GM12875 (cell line): ENCODE data around the gene CWC15.
"Not testable (repeated sequence)": the region's sequence is repeated elsewhere in the genome, so short reads cannot be mapped to it uniquely, and the experiment has no call there.

Experiments used
- H3K4me3 ChIP-seq: one replicate; pipeline ENCODE4 v1.5.1; 2011; ENCODE audit warnings: low read depth, low read length, control low read depth
- CTCF ChIP-seq: IDR thresholded peaks from 2 replicates; pipeline ENCODE4 v1.5.1; 2011; ENCODE audit warnings: low read depth, mild to moderate bottlenecking, control low read depth, inconsistent platforms, low read length, moderate library complexity, borderline replicate concordance; ENCODE audit not compliant: insufficient read depth

Gene CWC15

GRCh38 chr11:94922321-94923003 lies 50.9 kb downstream of the CWC15 start:
- H3K4me3 ChIP-seq, result no peak overlapping the region
- TF ChIP-seq CTCF, result no peak

GRCh38 chr11:94920311-94920710 lies 53.0 kb downstream of the CWC15 start:
- no peak overlapping the region for H3K4me3 ChIP-seq
- no peak for TF ChIP-seq CTCF

DNA sequence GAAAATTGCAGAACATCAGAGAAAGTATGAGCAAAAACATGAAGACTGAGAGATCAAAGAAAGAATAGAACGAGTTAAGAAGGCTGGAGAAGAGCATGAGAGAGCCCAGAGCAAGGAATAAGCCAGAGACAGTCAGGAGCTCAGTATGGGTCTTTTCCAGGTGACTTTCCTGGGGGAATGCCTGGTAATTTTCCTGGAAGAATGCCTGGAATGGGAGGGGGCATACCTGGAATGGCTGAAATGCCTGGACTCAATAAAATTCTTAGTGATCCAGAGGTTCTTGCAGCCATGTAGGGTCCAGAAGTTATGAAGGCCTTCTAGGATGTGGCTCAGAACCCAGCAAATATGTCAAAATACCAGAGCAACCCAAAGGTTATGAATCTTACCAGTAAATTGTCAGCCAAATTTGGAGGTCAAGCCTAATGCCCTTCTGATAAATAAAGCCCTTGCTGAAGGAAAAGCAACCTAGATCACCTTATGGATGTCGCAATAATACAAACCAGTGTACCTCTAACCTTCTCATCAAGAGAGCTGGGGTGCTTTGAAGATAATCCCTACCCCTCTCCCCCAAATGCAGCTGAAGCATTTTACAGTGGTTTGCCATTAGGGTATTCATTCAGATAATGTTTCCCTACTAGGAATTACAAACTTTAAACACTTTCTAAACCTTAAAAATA lies 59.5 kb downstream of the CWC15 start:
- not testable (repeated sequence) for H3K4me3 ChIP-seq

DNA sequence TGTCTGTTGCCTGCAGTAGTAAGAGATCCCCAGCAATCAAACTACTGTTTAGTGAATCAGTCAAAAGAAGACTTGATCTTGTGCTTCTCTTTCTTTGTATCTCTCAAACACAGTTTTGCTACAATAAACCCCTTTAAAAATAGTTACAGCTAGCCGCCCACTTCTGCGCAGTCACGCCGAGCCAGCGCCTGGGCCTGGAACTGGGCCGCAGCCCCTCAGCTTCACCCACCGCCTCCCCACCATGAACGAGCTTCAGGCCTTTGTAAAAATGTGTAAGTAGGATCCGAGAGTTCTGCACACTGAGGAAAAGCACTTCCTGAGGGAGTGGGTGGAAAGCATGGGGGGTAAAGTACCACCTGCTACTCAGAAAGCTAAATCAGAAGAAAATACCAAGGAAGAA lies 60.5 kb downstream of the CWC15 start:
- no peak overlapping the region for H3K4me3 ChIP-seq
- TF ChIP-seq CTCF, result no peak
